ENCODE results near the gene IL17C. TPM values are rescaled to one million over a fixed set of nuclear protein-coding genes. Genes with fewer than 3 reads are reported as not detected.
A peak's percentile ranks its signal among the peaks of the same experiment; 100 is the strongest.

The IL17C gene
- total RNA-seq, 1 donor from 2014 or later: 0.23 TPM

- Mint-ChIP-seq H3K9me3 (no peaks in the 10 kb centered on the region), H3K36me3 (ENCODE audit: low read depth) (no peaks in the 10 kb centered on the region), H3K4me3 (no peak overlapping the region), H3K27ac (ENCODE audit: unreplicated experiment) (no peak overlapping the region), H3K27me3 (ENCODE audit: low read depth) (no peaks in the 10 kb centered on the region), H3K4me1 (no peaks in the 10 kb centered on the region)
- DNase-seq (ENCODE audit: low read depth, low spot score): no peak
- TF ChIP-seq CTCF (conservative IDR thresholded peaks at IDR 0.05): no peak
Observed at GRCh38 chr16:88624977-88625576, 13.3 kb upstream of the IL17C start.

- no peak for DNase-seq (ENCODE audit: low read depth, low spot score)
- no peak overlapping the region for H3K4me3 Mint-ChIP-seq
Observed at GRCh38 chr16:88626646-88627045, 11.7 kb upstream of the IL17C start.

GRCh38 chr16:88627531-88628411 is 10.6 kb upstream of the IL17C start:
- DNase-seq (ENCODE audit: low read depth, low spot score): no peak

More at GRCh38 chr16:88626646-88627045, 11.7 kb upstream of the IL17C start:
- no peaks in the 10 kb centered on the region for H3K27me3 Mint-ChIP-seq (ENCODE audit: low read depth)
- no peaks in the 10 kb centered on the region for H3K4me1 Mint-ChIP-seq
- no peaks in the 10 kb centered on the region for H3K9me3 Mint-ChIP-seq
- H3K36me3 Mint-ChIP-seq (ENCODE audit: low read depth): no peaks in the 10 kb centered on the region
- TF ChIP-seq CTCF (conservative IDR thresholded peaks at IDR 0.05): no peak
- H3K27ac Mint-ChIP-seq (ENCODE audit: unreplicated experiment): no peak overlapping the region

GRCh38 chr16:88628512-88628974 is 9.8 kb upstream of the IL17C start:
- TF ChIP-seq CTCF (conservative IDR thresholded peaks at IDR 0.05): peak; percentile 52
- H3K36me3 Mint-ChIP-seq (ENCODE audit: low read depth): no peaks in the 10 kb centered on the region
- H3K4me3 Mint-ChIP-seq: no peak overlapping the region
- DNase-seq (ENCODE audit: low read depth, low spot score): peak; percentile 44
- no peaks in the 10 kb centered on the region for H3K4me1 Mint-ChIP-seq
- H3K27me3 Mint-ChIP-seq (ENCODE audit: low read depth): no peaks in the 10 kb centered on the region
- H3K9me3 Mint-ChIP-seq: no peaks in the 10 kb centered on the region
- no peak overlapping the region for H3K27ac Mint-ChIP-seq (ENCODE audit: unreplicated experiment)

More at GRCh38 chr16:88627531-88628411, 10.6 kb upstream of the IL17C start:
- no peaks in the 10 kb centered on the region for H3K27me3 Mint-ChIP-seq (ENCODE audit: low read depth)
- H3K4me1 Mint-ChIP-seq: no peaks in the 10 kb centered on the region
- no peak for TF ChIP-seq CTCF (conservative IDR thresholded peaks at IDR 0.05)
- no peak overlapping the region for H3K27ac Mint-ChIP-seq (ENCODE audit: unreplicated experiment)
- H3K36me3 Mint-ChIP-seq (ENCODE audit: low read depth): no peaks in the 10 kb centered on the region
- H3K4me3 Mint-ChIP-seq: no peak overlapping the region
- no peaks in the 10 kb centered on the region for H3K9me3 Mint-ChIP-seq

GRCh38 chr16:88629835-88630234 is 8.5 kb upstream of the IL17C start:
- Mint-ChIP-seq H3K4me3 (no peak overlapping the region), H3K27me3 (ENCODE audit: low read depth) (no peaks in the 10 kb centered on the region), H3K4me1 (no peaks in the 10 kb centered on the region), H3K36me3 (ENCODE audit: low read depth) (no peaks in the 10 kb centered on the region), H3K9me3 (no peaks in the 10 kb centered on the region), H3K27ac (ENCODE audit: unreplicated experiment) (no peak overlapping the region)
- no peak for TF ChIP-seq CTCF (conservative IDR thresholded peaks at IDR 0.05)
- no peak for DNase-seq (ENCODE audit: low read depth, low spot score)

Data from neural crest cell (in vitro differentiated cells).